Measurements from ENCODE around the gene CD274. TPM values are rescaled to one million over a fixed set of nuclear protein-coding genes. Genes with fewer than 3 reads are reported as not detected.

The CD274 gene
- polyA plus RNA-seq, 1 experiment, result 16.6 TPM

DNA sequence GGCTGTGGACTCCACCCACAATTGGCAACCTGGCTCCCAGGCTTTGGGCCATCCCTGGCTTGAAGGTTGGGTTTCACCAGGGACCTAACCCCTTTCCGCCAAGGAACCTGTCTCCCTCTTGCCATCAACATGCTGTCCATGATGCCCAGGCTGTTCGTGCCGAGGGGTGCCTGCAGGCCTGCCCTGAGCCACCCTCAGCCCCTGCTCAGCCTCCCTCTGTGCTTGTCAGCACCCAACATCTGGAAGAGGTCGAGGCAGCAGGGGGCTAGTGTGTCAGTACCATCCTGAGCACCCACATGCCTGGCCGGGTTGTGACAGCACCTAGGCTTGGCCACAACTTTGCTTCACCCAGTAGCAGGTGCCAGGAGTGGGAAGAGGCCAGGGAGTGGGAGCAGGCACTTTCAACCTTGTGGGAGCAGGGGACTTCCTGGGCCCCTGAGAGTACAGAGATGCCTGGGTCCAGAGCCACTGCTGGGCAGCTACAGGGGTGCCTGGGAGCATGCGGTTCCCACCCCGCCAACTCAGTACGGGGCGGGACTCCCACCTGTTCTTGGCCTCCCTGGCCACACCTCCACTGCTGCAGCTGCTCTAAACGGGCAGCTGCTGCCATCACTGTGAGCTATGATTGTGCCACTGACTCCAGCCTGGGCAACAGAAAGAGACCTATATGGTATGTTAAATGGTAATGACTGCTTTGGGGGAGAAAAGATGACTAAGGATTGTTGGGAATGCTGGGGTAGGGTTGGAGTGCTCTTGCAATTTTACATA, 66.3 kb downstream of the CD274 start:
- Histone ChIP-seq H3K27ac (ENCODE audit: low read depth, low read length) (no peak overlapping the region), H3K9me3 (ENCODE audit: control insufficient read depth, insufficient read depth, low read length) (peaks cover 6% of the 10 kb centered on the region; the same call in 1 of the 2 replicates), H3K27me3 (ENCODE audit: control insufficient read depth, insufficient read depth, low read length) (no peaks in the 10 kb centered on the region), H3K4me3 (ENCODE audit: low read depth, low read length) (no peak overlapping the region)
- ChIA-PET POLR2A (no interaction called here), CTCF (no interaction called here)
- TF ChIP-seq, protein P1, sequence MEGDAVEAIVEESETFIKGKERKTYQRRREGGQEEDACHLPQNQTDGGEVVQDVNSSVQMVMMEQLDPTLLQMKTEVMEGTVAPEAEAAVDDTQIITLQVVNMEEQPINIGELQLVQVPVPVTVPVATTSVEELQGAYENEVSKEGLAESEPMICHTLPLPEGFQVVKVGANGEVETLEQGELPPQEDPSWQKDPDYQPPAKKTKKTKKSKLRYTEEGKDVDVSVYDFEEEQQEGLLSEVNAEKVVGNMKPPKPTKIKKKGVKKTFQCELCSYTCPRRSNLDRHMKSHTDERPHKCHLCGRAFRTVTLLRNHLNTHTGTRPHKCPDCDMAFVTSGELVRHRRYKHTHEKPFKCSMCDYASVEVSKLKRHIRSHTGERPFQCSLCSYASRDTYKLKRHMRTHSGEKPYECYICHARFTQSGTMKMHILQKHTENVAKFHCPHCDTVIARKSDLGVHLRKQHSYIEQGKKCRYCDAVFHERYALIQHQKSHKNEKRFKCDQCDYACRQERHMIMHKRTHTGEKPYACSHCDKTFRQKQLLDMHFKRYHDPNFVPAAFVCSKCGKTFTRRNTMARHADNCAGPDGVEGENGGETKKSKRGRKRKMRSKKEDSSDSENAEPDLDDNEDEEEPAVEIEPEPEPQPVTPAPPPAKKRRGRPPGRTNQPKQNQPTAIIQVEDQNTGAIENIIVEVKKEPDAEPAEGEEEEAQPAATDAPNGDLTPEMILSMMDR (IDR thresholded peaks at IDR 0.05; ENCODE audit: low read depth, low read length), result no peak
- no peak for DNase-seq (ENCODE audit: low read depth, low spot score)

DNA sequence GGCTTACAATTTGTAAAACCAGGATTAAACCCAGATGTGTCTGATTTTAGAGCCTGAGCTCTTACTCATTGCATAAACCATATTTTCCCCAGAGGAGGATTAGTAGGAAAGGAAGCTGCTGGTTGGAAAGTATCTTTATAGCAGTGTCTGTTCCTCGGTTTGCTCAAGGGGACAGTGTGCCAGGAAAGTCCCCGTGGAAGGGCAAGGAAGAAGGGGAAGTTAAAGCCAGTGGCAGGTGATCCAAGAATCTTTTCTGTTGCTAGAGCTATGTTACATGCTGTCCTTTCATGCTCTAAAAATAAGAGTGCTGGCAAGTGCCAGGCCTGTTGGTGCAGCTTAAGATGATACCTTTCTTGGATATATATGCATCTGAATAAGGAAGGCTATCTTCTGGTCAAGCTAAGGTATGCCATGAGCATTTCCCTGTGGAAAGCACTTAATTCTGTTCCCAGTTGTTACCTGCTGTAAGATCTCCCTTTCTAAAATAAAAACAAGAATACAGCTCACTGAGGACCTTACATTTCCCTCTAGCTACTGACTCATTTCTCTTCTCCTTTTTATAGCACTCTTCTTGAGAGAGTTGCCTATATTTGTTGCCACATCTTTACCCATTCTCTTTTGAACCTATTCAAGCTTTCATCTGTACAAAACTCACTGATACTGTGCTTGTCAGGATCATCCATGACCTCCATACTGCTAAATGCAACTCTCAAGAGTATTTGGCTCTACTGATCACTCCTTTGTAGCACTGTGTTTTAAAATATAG, 68.0 kb downstream of the CD274 start:
- peaks cover 6% of the 10 kb centered on the region; the same call in 1 of the 2 replicates for H3K9me3 ChIP-seq (ENCODE audit: control insufficient read depth, insufficient read depth, low read length)
- no peaks in the 10 kb centered on the region for H3K27me3 ChIP-seq (ENCODE audit: control insufficient read depth, insufficient read depth, low read length)
- TF ChIP-seq, protein P1 (IDR thresholded peaks at IDR 0.05; ENCODE audit: low read depth, low read length), result no peak
- ChIA-PET POLR2A (no interaction called here), CTCF (no interaction called here)
- no peak overlapping the region for H3K27ac ChIP-seq (ENCODE audit: low read depth, low read length)
- no peak for DNase-seq (ENCODE audit: low read depth, low spot score)
- no peak overlapping the region for H3K4me3 ChIP-seq (ENCODE audit: low read depth, low read length)

DNA sequence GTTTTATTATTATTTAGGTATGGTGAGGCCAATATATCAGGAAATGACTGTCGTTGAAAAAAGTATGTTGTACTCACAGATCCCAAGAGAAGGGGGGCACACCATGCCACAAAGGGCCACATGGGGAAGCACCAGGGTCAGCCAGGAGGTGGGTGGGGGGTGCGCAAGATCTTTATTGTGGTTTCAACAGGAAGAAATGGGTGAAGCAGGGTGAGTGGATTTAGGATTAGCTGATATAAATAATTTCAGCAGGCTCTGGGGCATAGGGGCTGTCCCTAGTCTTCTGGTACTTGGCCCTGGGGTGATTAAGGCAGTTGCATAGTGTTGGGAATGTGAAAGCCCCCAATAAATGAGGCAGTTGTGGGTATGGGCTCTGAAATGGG, 68.6 kb downstream of the CD274 start:
- Histone ChIP-seq H3K4me3 (ENCODE audit: low read depth, low read length) (no peak overlapping the region), H3K9me3 (ENCODE audit: control insufficient read depth, insufficient read depth, low read length) (peaks cover 6% of the 10 kb centered on the region; the same call in 1 of the 2 replicates), H3K27ac (ENCODE audit: low read depth, low read length) (peak overlapping the region; percentile 3), H3K27me3 (ENCODE audit: control insufficient read depth, insufficient read depth, low read length) (no peaks in the 10 kb centered on the region)
- TF ChIP-seq, protein P1 (IDR thresholded peaks at IDR 0.05; ENCODE audit: low read depth, low read length), result no peak
- ChIA-PET POLR2A (no interaction called here), CTCF (no interaction called here)
- no peak for DNase-seq (ENCODE audit: low read depth, low spot score)

Other genes with a start within 250 kb of the CD274 start
- 0.05 TPM in 1 of 2 replicates, not detected in the other for gene INSL4, start 219.1 kb upstream of the CD274 start, polyA plus RNA-seq (2011; rRNA removed)
- not detected in 2 replicates for gene RLN2, start 145.8 kb upstream of the CD274 start, polyA plus RNA-seq (2011; rRNA removed)
- gene RLN1, start 110.7 kb upstream of the CD274 start, polyA plus RNA-seq (2011; rRNA removed), result 0.11 TPM in 1 of 2 replicates, not detected in the other
- gene PLGRKT, start 12.6 kb upstream of the CD274 start, polyA plus RNA-seq (2011; rRNA removed), result 8.6 and 13.1 TPM in 2 replicates
- gene PDCD1LG2, start 60.0 kb downstream of the CD274 start, polyA plus RNA-seq (2011; rRNA removed), result 31.5 TPM in 2 replicates
- 60.6 and 65.4 TPM in 2 replicates for gene RIC1, start 178.6 kb downstream of the CD274 start, polyA plus RNA-seq (2011; rRNA removed)